ENCODE measurements around the gene ADAR. TPM values are rescaled to one million over a fixed set of nuclear protein-coding genes. Genes with fewer than 3 reads are reported as not detected.

The ADAR gene
- total RNA-seq, 1 experiment from 2014 or later = 221 TPM

GRCh38 chr1:154550070-154550469 is 57.9 kb downstream of the ADAR start (continued):
- no peak for TF ChIP-seq STAT6 (CRISPR knock-in tag; conservative IDR thresholded peaks at IDR 0.05; ENCODE audit: low read depth)
- no peak for TF ChIP-seq TEAD1 (CRISPR knock-in tag; IDR thresholded peaks at IDR 0.05)
- no peak for TF ChIP-seq ZNF232 (CRISPR knock-in tag; IDR thresholded peaks at IDR 0.05)
- TF ChIP-seq, protein P1, sequence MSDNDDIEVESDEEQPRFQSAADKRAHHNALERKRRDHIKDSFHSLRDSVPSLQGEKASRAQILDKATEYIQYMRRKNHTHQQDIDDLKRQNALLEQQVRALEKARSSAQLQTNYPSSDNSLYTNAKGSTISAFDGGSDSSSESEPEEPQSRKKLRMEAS (CRISPR knock-in tag; IDR thresholded peaks at IDR 0.05) = no peak

GRCh38 chr1:154549202-154549770 is 58.7 kb downstream of the ADAR start:
- ChIA-PET CTCF (interaction anchor here (1.3 kb wide), 1 partner anchor 70 kb away, joined by 9 read pairs; no protein-coding TSS in a partner anchor), POLR2A (no interaction called here)
- DNase-seq (ENCODE audit: low spot score) = no peak
- no peaks in the 10 kb centered on the region for H3K9me3 Mint-ChIP-seq
- TF ChIP-seq NR3C1 (CRISPR knock-in tag; conservative IDR thresholded peaks at IDR 0.05; ENCODE audit: low read depth) (no peak), ZNF532 (CRISPR knock-in tag; IDR thresholded peaks at IDR 0.05; ENCODE audit: borderline replicate concordance) (no peak), HMGA2 (CRISPR knock-in tag; IDR thresholded peaks at IDR 0.05) (no peak), ZNF396 (CRISPR knock-in tag; IDR thresholded peaks at IDR 0.05; ENCODE audit: borderline replicate concordance) (no peak), GTF2I (CRISPR knock-in tag; conservative IDR thresholded peaks at IDR 0.05) (no peak), E2F4 (CRISPR knock-in tag; IDR thresholded peaks at IDR 0.05; ENCODE audit: borderline replicate concordance, low read depth) (no peak), SMAD4 (CRISPR knock-in tag; IDR thresholded peaks at IDR 0.05) (no peak), SMAD3 (CRISPR knock-in tag; IDR thresholded peaks at IDR 0.05; ENCODE audit: borderline replicate concordance) (no peak), FOXJ3 (CRISPR knock-in tag; IDR thresholded peaks at IDR 0.05; ENCODE audit: borderline replicate concordance) (no peak), ZNF138 (CRISPR knock-in tag; conservative IDR thresholded peaks at IDR 0.05) (no peak)
- TF ChIP-seq, protein P2, sequence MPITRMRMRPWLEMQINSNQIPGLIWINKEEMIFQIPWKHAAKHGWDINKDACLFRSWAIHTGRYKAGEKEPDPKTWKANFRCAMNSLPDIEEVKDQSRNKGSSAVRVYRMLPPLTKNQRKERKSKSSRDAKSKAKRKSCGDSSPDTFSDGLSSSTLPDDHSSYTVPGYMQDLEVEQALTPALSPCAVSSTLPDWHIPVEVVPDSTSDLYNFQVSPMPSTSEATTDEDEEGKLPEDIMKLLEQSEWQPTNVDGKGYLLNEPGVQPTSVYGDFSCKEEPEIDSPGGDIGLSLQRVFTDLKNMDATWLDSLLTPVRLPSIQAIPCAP (CRISPR knock-in tag; IDR thresholded peaks at IDR 0.05) = no peak
- TF ChIP-seq, protein P3, sequence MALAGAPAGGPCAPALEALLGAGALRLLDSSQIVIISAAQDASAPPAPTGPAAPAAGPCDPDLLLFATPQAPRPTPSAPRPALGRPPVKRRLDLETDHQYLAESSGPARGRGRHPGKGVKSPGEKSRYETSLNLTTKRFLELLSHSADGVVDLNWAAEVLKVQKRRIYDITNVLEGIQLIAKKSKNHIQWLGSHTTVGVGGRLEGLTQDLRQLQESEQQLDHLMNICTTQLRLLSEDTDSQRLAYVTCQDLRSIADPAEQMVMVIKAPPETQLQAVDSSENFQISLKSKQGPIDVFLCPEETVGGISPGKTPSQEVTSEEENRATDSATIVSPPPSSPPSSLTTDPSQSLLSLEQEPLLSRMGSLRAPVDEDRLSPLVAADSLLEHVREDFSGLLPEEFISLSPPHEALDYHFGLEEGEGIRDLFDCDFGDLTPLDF (CRISPR knock-in tag; IDR thresholded peaks at IDR 0.05) = no peak
- TF ChIP-seq, protein P4, sequence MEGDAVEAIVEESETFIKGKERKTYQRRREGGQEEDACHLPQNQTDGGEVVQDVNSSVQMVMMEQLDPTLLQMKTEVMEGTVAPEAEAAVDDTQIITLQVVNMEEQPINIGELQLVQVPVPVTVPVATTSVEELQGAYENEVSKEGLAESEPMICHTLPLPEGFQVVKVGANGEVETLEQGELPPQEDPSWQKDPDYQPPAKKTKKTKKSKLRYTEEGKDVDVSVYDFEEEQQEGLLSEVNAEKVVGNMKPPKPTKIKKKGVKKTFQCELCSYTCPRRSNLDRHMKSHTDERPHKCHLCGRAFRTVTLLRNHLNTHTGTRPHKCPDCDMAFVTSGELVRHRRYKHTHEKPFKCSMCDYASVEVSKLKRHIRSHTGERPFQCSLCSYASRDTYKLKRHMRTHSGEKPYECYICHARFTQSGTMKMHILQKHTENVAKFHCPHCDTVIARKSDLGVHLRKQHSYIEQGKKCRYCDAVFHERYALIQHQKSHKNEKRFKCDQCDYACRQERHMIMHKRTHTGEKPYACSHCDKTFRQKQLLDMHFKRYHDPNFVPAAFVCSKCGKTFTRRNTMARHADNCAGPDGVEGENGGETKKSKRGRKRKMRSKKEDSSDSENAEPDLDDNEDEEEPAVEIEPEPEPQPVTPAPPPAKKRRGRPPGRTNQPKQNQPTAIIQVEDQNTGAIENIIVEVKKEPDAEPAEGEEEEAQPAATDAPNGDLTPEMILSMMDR (IDR thresholded peaks at IDR 0.05) = no peak
- no peak for ATAC-seq
- H3K4me1 Mint-ChIP-seq = no peaks in the 10 kb centered on the region; the same call in 1 of the 2 replicates
- H3K27ac Mint-ChIP-seq = no peak overlapping the region; the same call in 1 of the 2 replicates
- H3K36me3 Mint-ChIP-seq = peaks cover 54% of the 10 kb centered on the region
- no peak overlapping the region for H3K4me3 Mint-ChIP-seq
- H3K27me3 Mint-ChIP-seq (ENCODE audit: low read depth) = no peaks in the 10 kb centered on the region

Data from WTC11 (cell line).